KMS-11 (cell line): ENCODE data around the gene MAP7.

Source experiments
- H2AFZ ChIP-seq: fragments of 200-600 bp; sonication (generic); 2 replicates; pipeline ENCODE4 v1.6.1; 2016; ENCODE audit warnings: antibody characterized with exemption, mixed run types, low read depth
- H3K27ac ChIP-seq: fragments of 200-600 bp; sonication (generic); 2 replicates; pipeline ENCODE4 v1.6.1; 2016; ENCODE audit warnings: mild to moderate bottlenecking, mixed run types
- H3K27me3 ChIP-seq: fragments of 200-600 bp; sonication (generic); 2 replicates; pipeline ENCODE4 v1.6.1; 2017; ENCODE audit warnings: mild to moderate bottlenecking, low read depth, mixed run types, moderate library complexity; ENCODE audit not compliant: insufficient read depth
- H3K36me3 ChIP-seq: fragments of 200-600 bp; sonication (generic); 2 replicates; pipeline ENCODE4 v1.6.1; 2017; ENCODE audit warnings: mild to moderate bottlenecking, mixed run types; ENCODE audit not compliant: insufficient read depth
- H3K4me1 ChIP-seq: fragments of 200-600 bp; sonication (generic); 2 replicates; pipeline ENCODE4 v1.6.1; 2016; ENCODE audit warnings: mild to moderate bottlenecking, low read depth, mixed run types; ENCODE audit not compliant: poor library complexity, severe bottlenecking
- H3K4me2 ChIP-seq: fragments of 200-600 bp; sonication (generic); 2 replicates; pipeline ENCODE4 v1.7.0; 2016; ENCODE audit warnings: mild to moderate bottlenecking, mixed run types
- H3K4me3 ChIP-seq: fragments of 200-600 bp; sonication (generic); IDR thresholded peaks from 2 replicates; pipeline ENCODE4 v1.6.1; 2017; ENCODE audit warnings: low read depth, low read length, mixed read lengths; ENCODE audit not compliant: insufficient read depth
- H3K79me2 ChIP-seq: fragments of 200-600 bp; sonication (generic); 2 replicates; pipeline ENCODE4 v1.6.1; 2016; ENCODE audit warnings: low read depth, mixed run types; ENCODE audit not compliant: insufficient read depth
- H3K9ac ChIP-seq: fragments of 200-600 bp; sonication (generic); 2 replicates; pipeline ENCODE4 v1.6.1; 2016; ENCODE audit warnings: mild to moderate bottlenecking, mixed run types
- H4K20me1 ChIP-seq: fragments of 200-600 bp; sonication (generic); 2 replicates; pipeline ENCODE4 v1.6.1; 2016; ENCODE audit warnings: mild to moderate bottlenecking, mixed run types; ENCODE audit not compliant: insufficient read depth
- TF ChIP-seq, protein P1 (sequence below): fragments of 200-600 bp; sonication (generic); conservative IDR thresholded peaks from 2 replicates; pipeline ENCODE4 v1.6.1; 2017; ENCODE audit warnings: low read depth, mild to moderate bottlenecking, antibody characterized with exemption, low read length, moderate library complexity, mixed read lengths

The MAP7 gene

DNA sequence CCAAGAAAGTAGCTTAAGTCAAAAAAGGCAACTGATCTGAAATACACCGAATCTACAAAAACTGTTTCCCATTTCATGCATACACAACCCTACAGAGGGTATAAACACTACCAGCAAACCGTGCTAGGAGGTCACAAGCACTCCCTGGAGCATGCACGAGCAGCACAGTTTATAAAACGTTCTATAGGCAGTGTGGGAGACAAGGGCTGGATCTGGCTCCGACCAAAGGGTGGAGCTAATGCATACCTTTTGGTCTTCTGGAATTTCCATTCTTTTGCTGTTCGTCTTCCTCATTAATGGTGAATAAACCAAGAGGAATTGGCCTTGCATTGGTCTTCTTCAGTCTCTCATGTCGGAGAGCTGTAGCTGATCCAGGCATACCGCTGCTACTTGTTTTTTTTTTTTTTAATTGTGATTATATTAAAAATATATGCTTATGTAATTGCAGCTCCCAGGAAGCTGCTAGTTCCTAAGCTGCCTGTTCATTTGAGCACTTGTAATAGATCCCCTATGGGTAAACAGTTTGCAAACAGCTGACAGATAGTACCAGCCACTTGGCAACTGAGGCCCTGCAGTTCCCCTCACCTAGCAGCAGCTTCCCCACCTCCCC, 24.5 kb downstream of the MAP7 start:
- H3K4me1 ChIP-seq = no peaks in the 10 kb centered on the region
- no peaks in the 10 kb centered on the region for H4K20me1 ChIP-seq
- no peaks in the 10 kb centered on the region for H3K79me2 ChIP-seq
- H3K27me3 ChIP-seq = no peaks in the 10 kb centered on the region
- no peak overlapping the region for H3K27ac ChIP-seq
- no peak overlapping the region for H3K9ac ChIP-seq
- no peak overlapping the region for H2AFZ ChIP-seq
- no peaks in the 10 kb centered on the region for H3K36me3 ChIP-seq
- TF ChIP-seq, protein P1, sequence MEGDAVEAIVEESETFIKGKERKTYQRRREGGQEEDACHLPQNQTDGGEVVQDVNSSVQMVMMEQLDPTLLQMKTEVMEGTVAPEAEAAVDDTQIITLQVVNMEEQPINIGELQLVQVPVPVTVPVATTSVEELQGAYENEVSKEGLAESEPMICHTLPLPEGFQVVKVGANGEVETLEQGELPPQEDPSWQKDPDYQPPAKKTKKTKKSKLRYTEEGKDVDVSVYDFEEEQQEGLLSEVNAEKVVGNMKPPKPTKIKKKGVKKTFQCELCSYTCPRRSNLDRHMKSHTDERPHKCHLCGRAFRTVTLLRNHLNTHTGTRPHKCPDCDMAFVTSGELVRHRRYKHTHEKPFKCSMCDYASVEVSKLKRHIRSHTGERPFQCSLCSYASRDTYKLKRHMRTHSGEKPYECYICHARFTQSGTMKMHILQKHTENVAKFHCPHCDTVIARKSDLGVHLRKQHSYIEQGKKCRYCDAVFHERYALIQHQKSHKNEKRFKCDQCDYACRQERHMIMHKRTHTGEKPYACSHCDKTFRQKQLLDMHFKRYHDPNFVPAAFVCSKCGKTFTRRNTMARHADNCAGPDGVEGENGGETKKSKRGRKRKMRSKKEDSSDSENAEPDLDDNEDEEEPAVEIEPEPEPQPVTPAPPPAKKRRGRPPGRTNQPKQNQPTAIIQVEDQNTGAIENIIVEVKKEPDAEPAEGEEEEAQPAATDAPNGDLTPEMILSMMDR = no peak
- no peak overlapping the region for H3K4me3 ChIP-seq
- H3K4me2 ChIP-seq = no peak overlapping the region

DNA sequence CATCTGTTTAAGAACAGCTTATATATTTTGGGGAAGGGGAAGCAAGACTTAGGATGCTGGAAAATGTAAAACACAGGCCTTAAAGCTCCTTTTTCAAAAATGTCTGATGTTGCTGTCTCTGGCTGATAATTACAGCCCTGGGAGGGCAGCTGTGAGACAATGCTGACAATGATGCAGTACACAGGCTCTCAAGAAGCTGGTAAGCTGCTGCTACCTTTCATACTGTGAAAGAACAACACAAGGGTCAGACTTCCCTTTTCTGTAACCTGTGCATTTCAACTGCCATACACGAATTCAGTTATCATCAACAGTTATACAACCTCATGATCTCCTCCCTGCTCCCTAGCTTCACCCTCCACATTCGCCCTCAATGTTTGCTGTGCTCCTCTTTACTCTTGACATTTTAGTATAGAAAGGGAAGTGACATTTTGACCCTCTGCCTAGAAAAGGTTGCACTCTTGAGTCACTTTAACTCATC, 25.2 kb downstream of the MAP7 start:
- no peak overlapping the region for H3K27ac ChIP-seq
- TF ChIP-seq, protein P1 = no peak
- H3K79me2 ChIP-seq = no peaks in the 10 kb centered on the region

DNA sequence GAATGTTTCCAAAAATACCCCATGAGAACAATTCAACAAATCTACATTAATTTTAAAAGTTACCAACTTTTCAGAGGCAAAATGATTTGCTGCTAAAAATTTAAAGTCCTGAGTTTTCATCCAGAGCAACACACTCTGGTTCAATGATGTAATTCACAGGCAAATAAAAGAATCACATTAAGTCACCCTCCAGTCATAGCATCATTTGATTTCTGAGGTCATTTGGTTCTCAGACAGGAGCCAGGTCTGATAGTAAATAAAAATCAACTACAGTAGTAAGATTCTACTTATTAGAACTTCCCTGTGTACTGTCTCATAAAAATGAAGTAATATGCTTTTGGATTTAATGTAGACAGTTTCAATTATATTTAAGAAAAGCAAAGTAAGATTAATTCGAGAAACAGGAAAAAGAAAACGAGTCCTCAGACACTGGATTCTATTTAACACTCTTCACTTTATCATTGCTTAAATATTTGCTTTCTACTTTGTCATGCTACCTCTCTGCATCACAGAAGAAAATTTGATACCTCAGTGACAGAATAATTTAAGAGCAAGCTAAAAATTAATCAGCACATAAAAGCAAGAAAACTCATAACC, 25.8 kb downstream of the MAP7 start:
- H3K36me3 ChIP-seq = no peaks in the 10 kb centered on the region
- H3K9ac ChIP-seq = no peak overlapping the region
- no peak overlapping the region for H3K4me3 ChIP-seq
- H3K27ac ChIP-seq = no peak overlapping the region
- no peak overlapping the region for H3K4me2 ChIP-seq
- no peaks in the 10 kb centered on the region for H3K27me3 ChIP-seq
- TF ChIP-seq, protein P1 = no peak
- no peaks in the 10 kb centered on the region for H3K4me1 ChIP-seq
- H3K79me2 ChIP-seq = no peaks in the 10 kb centered on the region
- no peak overlapping the region for H2AFZ ChIP-seq
- H4K20me1 ChIP-seq = no peaks in the 10 kb centered on the region

More for the DNA sequence above, 25.2 kb downstream of the MAP7 start:
- no peak overlapping the region for H2AFZ ChIP-seq
- H3K27me3 ChIP-seq = no peaks in the 10 kb centered on the region
- H3K4me3 ChIP-seq = no peak overlapping the region
- H3K9ac ChIP-seq = no peak overlapping the region
- no peaks in the 10 kb centered on the region for H3K4me1 ChIP-seq
- H4K20me1 ChIP-seq = no peaks in the 10 kb centered on the region
- H3K36me3 ChIP-seq = no peaks in the 10 kb centered on the region
- H3K4me2 ChIP-seq = no peak overlapping the region

DNA sequence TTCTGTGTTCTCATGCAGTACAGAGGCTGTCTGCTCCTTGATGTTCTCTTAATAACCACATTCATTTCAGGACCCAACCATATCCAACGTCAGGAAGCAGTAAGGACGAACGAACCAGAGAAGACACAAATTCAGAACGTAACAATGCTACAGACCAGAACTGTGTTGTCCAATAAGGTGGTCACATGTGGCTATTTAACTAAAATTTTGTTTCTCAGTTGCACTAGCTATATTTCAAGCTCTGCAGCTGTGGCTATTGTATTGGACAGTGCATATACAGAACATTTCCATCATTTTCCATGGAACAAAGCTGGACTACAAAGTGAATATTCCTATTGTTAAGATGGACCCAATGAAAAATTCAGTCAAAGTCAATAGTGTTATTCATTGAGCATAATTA, 27.0 kb downstream of the MAP7 start:
- H3K79me2 ChIP-seq = no peaks in the 10 kb centered on the region
- H3K4me2 ChIP-seq = no peak overlapping the region
- no peaks in the 10 kb centered on the region for H4K20me1 ChIP-seq
- no peak overlapping the region for H3K9ac ChIP-seq
- no peaks in the 10 kb centered on the region for H3K4me1 ChIP-seq
- H3K27ac ChIP-seq = no peak overlapping the region
- no peak overlapping the region for H2AFZ ChIP-seq
- TF ChIP-seq, protein P1 = no peak
- no peaks in the 10 kb centered on the region for H3K36me3 ChIP-seq
- H3K4me3 ChIP-seq = no peak overlapping the region
- no peaks in the 10 kb centered on the region for H3K27me3 ChIP-seq
